K562 (cell line): ENCODE data around the gene SND1. TPM values are rescaled to one million over a fixed set of nuclear protein-coding genes. Genes with fewer than 3 reads are reported as not detected.

Experiments
- ATAC-seq: fragments of 200-7000 bp; cut with Tn5 transposase; 3 replicates; pipeline ENCODE4 v1.9.1; 2020; ENCODE audit warnings: moderate library complexity
- BruUV-seq: library from RNA; stranded (reverse); fragments of 400-500 nt; replicated peaks from 2 replicates; lab custom pipeline; 2021; lab: Mats Ljungman, UMichigan
- CTCF ChIA-PET: fragments of 300-600 bp; formaldehyde crosslinking; extraction: SDS; loops from one replicate; lab custom pipeline; 2021; ENCODE audit warnings: low intra/inter-chr PET ratio; lab: Yijun Ruan, JAX
- POLR2A ChIA-PET: fragments of 300-600, 350-650 bp; sonication (Branson Sonifier 250); formaldehyde crosslinking; extraction: SDS; loops from one replicate; lab custom pipeline; 2021; ENCODE audit warnings: antibody characterized with exemption, inconsistent platforms; lab: Yijun Ruan, JAX
- DNase-seq, 4 experiments: peaks; one replicate each; pipeline versions ENCODE4 v3.0.0 to v3.0.0-alpha.2; 2011 to 2018; ENCODE audit warnings: low spot score in 3 of 4, mixed read lengths in 3 of 4; ENCODE audit errors: extremely low read depth in 1 of 4
- FAIRE-seq: peaks from 2 replicates; lab custom pipeline; 2011; peaks lifted over from hg19 to GRCh38; lab: Jason Lieb, UNC
- H2AFZ ChIP-seq: 2 replicates; pipeline ENCODE4 v1.6.0; 2011; ENCODE audit warnings: low read depth, low read length, control low read depth, inconsistent platforms
- H3K27ac ChIP-seq: fragments of 200-600 bp; 3 replicates; pipeline ENCODE4 v1.8.0; 2011; ENCODE audit warnings: low read depth, mild to moderate bottlenecking, control low read depth, inconsistent platforms, low read length, moderate library complexity, mixed read lengths; ENCODE audit errors: extremely low read depth
- H3K27me3 ChIP-seq, 2 experiments: fragments of 300-600 bp in 1 of 2; 2 replicates in 1 of 2; 3 replicates in 1 of 2; pipeline versions ENCODE4 v1.6.0 to v1.8.0; 2011; ENCODE audit warnings: inconsistent platforms in 2 of 2, low read length in 2 of 2, mild to moderate bottlenecking in 1 of 2, mixed read lengths in 1 of 2, moderate library complexity in 1 of 2; ENCODE audit not compliant: control insufficient read depth in 2 of 2, insufficient read depth in 2 of 2
- H3K36me3 ChIP-seq: fragments of 300-600 bp; 3 replicates; pipeline ENCODE4 v1.8.0; 2011; ENCODE audit warnings: mild to moderate bottlenecking, low read length, inconsistent platforms; ENCODE audit not compliant: control insufficient read depth, insufficient read depth
- H3K4me1 ChIP-seq, 2 experiments: fragments of 200-600 bp in 1 of 2; replicated peaks in 1 of 2; 2 replicates in 1 of 2; 3 replicates in 1 of 2; pipeline versions ENCODE4 v1.5.1 to v1.8.0; 2011; ENCODE audit warnings: inconsistent platforms in 2 of 2, low read length in 2 of 2, mild to moderate bottlenecking in 1 of 2, mixed read lengths in 1 of 2, moderate library complexity in 1 of 2; ENCODE audit not compliant: control insufficient read depth in 2 of 2, insufficient read depth in 2 of 2
- H3K4me2 ChIP-seq: 2 replicates; pipeline ENCODE4 v1.6.1; 2011; ENCODE audit warnings: low read length, control low read depth, inconsistent platforms, mixed read lengths; ENCODE audit not compliant: insufficient read depth
- H3K4me3 ChIP-seq: fragments of 200-600 bp; sonication (generic), shearing (Covaris generic); 2 replicates; pipeline ENCODE4 v1.5.1; 2016; ENCODE audit warnings: control low read depth, inconsistent platforms
- H3K79me2 ChIP-seq: fragments of 200-600 bp; 3 replicates; pipeline ENCODE4 v1.8.0; 2011; ENCODE audit warnings: low read length, inconsistent platforms; ENCODE audit not compliant: control insufficient read depth, insufficient read depth
- H3K9ac ChIP-seq, 2 experiments: 2 replicates each; pipeline versions ENCODE4 v1.6.0 to v1.6.1; 2011; ENCODE audit warnings: low read depth in 2 of 2, low read length in 2 of 2, control low read depth in 1 of 2, inconsistent platforms in 1 of 2, mild to moderate bottlenecking in 1 of 2, mixed read lengths in 1 of 2; ENCODE audit not compliant: insufficient read depth in 1 of 2
- H3K9me1 ChIP-seq: one replicate; pipeline ENCODE4 v1.6.0; 2011; ENCODE audit warnings: inconsistent platforms, mild to moderate bottlenecking, low read length, moderate library complexity; ENCODE audit not compliant: control insufficient read depth, insufficient read depth
- H3K9me3 ChIP-seq: replicated peaks from 2 replicates; pipeline ENCODE4 v1.5.1; 2011; ENCODE audit warnings: low read depth, low read length, inconsistent platforms; ENCODE audit not compliant: control insufficient read depth, insufficient read depth
- H4K20me1 ChIP-seq: replicated peaks from 2 replicates; pipeline ENCODE4 v1.6.1; 2011; ENCODE audit warnings: low read length, inconsistent platforms, mixed read lengths; ENCODE audit not compliant: control insufficient read depth, insufficient read depth
- ATF1 ChIP-seq, 2 experiments: fragments of 450-650 bp in 1 of 2; IDR thresholded peaks; 2 replicates each; pipeline ENCODE4 v1.6.1; 2016; ENCODE audit warnings: missing compliant biosample characterization in 1 of 2, missing genetic modification characterization in 1 of 2
- CBFA2T3 ChIP-seq: fragments of 450-650 bp; IDR thresholded peaks from 2 replicates; pipeline ENCODE4 v1.6.1; 2017
- EHMT2 ChIP-seq: fragments of 450-650 bp; IDR thresholded peaks from 2 replicates; pipeline ENCODE4 v1.6.1; 2018; ENCODE audit warnings: antibody characterized with exemption
- ETV6 ChIP-seq, 3 experiments: fragments of 150-350 bp in 1 of 3; sonication (generic) in 1 of 3; formaldehyde crosslinking in 1 of 3; IDR thresholded peaks; 2 replicates each; pipeline versions ENCODE4 v1.6.1 to v1.8.0; 2014 to 2022; ENCODE audit warnings: borderline replicate concordance in 2 of 3, low read depth in 2 of 3, antibody characterized with exemption in 1 of 3, low read length in 1 of 3, mild to moderate bottlenecking in 1 of 3, missing genetic modification reagents in 1 of 3
- HEY1 ChIP-seq: fragments of 250-450 bp; sonication (Bioruptor Pico); IDR thresholded peaks from 2 replicates; pipeline ENCODE4 v1.5.0; 2020; ENCODE audit warnings: mild to moderate bottlenecking, moderate library complexity, borderline replicate concordance
- NFRKB ChIP-seq: fragments of 450-650 bp; IDR thresholded peaks from 2 replicates; pipeline ENCODE4 v1.6.1; 2016; ENCODE audit warnings: low read depth
- PML ChIP-seq: IDR thresholded peaks from 2 replicates; pipeline ENCODE4 v1.6.1; 2012; ENCODE audit warnings: low read length, inconsistent platforms
- POLR2A ChIP-seq: fragments of 450-650 bp; conservative IDR thresholded peaks from 2 replicates; pipeline ENCODE4 v1.6.1; 2016
- RFX5 ChIP-seq: IDR thresholded peaks from 2 replicates; pipeline ENCODE4 v1.6.1; 2011; ENCODE audit warnings: low read depth, mild to moderate bottlenecking, improper control_type of control experiment, low read length
- SAFB ChIP-seq: fragments of 200-400 bp; formaldehyde crosslinking; IDR thresholded peaks from 2 replicates; pipeline ENCODE4 v1.6.1; 2017; ENCODE audit warnings: low read depth, low read length, borderline replicate concordance
- SETDB1 ChIP-seq: IDR thresholded peaks from one replicate; pipeline ENCODE4 v1.6.1; 2012; ENCODE audit warnings: low read length, control low read depth, inconsistent platforms
- SMARCA5 ChIP-seq: fragments of 450-650 bp; IDR thresholded peaks from 2 replicates; pipeline ENCODE4 v1.6.1; 2016
- SMARCB1 ChIP-seq: IDR thresholded peaks from 2 replicates; pipeline ENCODE4 v1.6.1; 2011; ENCODE audit warnings: improper control_type of control experiment, low read depth; ENCODE audit not compliant: insufficient read length
- ZC3H8 ChIP-seq: fragments of 450-650 bp; IDR thresholded peaks from 2 replicates; pipeline ENCODE4 v1.6.1; 2017
- ZNF75A ChIP-seq: fragments of 450-650 bp; formaldehyde crosslinking; IDR thresholded peaks from 2 replicates; pipeline ENCODE4 v1.4.0; 2020; ENCODE audit warnings: mild to moderate bottlenecking
- WGBS: fragments of 100-300 bp; shearing (Covaris generic); methylation state at CpG from one replicate; pipeline ENCODE4 v1.1.6; 2016; ENCODE audit warnings: low coverage, mixed read lengths; ENCODE audit not compliant: insufficient coverage; ENCODE audit errors: missing lambda C conversion rate; 5-methylcytosine and 5-hydroxymethylcytosine counted together
- in situ Hi-C: fragments of 300-500 bp; cut with MboI; formaldehyde crosslinking; loops from 4 replicates; pipeline ENCODE4 v1.15.0; 2018; ENCODE audit warnings: inconsistent platforms, mixed read lengths
- intact Hi-C: fragments of 100-400 bp; cut with micrococcal nuclease; formaldehyde crosslinking; loops from 2 replicates; pipeline ENCODE4 v1.14.2; 2022
- polyA plus RNA-seq, 8 experiments: library from polyadenylated mRNA; depleted of rRNA in 4 of 8; stranded (reverse) in 5 of 8; unstranded in 3 of 8; fragments of >200 nt; fragmentation: Nextera tagmentation in 2 of 8; fragmentation: Illumina TruSeq in 1 of 8; extraction: Ambion mirVana in 2 of 8; extraction: Trizol in 1 of 8; gene quantifications; 2 replicates each; pipeline versions ENCODE4 v1.2.1 to v1.2.3, GENCODE V29; 2011 to 2014; ENCODE audit warnings: inconsistent platforms in 1 of 8, missing spikeins in 1 of 8
- total RNA-seq, 7 experiments: library from RNA; depleted of rRNA in 6 of 7; stranded (reverse); fragments of >200 nt in 6 of 7; fragmentation: Illumina TruSeq in 2 of 7; extraction: Trizol in 2 of 7; gene quantifications; 2 replicates each; pipeline versions ENCODE4 v1.2.1 to v1.2.3, GENCODE V29; 2011 to 2021; ENCODE audit warnings: low replicate concordance in 1 of 7

SND1 gene
- total and polyA plus RNA-seq, 9 of the 15 experiments (the other 6 are each of a cell fraction or from before 2014, with no cell fraction given) = 46.5 to 307 (median 191) TPM

DNA sequence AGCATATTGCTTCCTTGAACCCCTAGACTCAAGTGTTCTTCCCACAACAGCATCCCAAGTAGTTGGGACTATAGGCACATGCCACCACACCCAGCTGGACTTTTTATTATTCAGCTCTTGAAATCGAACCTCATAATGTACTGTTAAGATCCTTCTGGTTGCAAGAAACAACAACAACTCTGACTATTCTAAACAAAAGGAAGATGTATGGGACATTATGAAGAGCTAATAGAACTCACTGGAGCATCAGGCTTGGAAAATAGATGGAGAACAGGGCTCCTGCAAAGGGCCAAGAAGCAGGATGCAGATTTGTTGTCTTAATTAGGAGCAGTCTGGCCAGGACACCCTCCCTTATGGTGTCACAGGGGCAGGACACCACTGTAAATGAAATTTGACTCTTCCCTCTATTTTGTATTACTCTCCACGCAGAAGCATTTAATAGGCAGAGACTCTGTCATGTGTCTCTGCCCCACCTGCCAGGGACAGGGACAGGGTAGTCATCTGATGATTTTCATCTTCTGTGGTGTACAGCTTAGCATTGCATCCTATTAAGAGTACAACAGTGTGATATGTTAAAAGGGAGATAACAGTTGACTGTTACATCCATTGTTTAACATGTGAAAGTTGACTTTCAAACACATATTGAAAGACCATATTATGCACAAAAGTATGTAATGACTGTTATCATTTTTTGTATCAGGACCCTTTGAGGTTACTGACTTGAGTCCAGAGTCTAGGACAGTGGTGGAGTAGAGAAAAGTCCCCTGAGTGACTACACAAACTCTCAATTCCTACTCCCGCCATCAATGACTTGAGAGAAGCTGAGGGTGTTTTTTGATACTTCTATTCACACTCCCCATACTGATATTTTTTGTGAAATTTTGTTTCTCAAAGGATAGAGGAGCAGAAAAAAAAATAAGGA, 222.0 kb downstream of the SND1 start:
- Histone ChIP-seq H3K36me3 (peaks cover 31% of the 10 kb centered on the region), H3K27me3 (no peaks in the 10 kb centered on the region), H3K27ac (no peak overlapping the region), H3K9me1 (no peaks in the 10 kb centered on the region), H3K4me3 (no peak overlapping the region), H3K9me3 (no peaks in the 10 kb centered on the region), H3K79me2 (peaks cover 26% of the 10 kb centered on the region), H3K4me1 (peaks cover 2 to 13% of the 10 kb centered on the region in 2 experiments; a peak in 3 of 5 replicates), H2AFZ (no peak overlapping the region), H3K4me2 (no peak overlapping the region), H3K9ac (no peak overlapping the region), H4K20me1 (0 out of 2 replicates have a peak, but pooled peaks cover 3% of the 10 kb centered on the region)
- FAIRE-seq = no peak
- 50% methylated on average over 3 of the region's 3 CpGs for WGBS
- intact Hi-C loops (no loop called here), in situ Hi-C loops (no loop called here)
- DNase-seq = no peak
- ATAC-seq = peak; percentile 15; the same call in 2 of the 3 replicates
- BruUV-seq = no TSS peak
- ChIA-PET CTCF (interaction anchor here (0.6 kb wide), 1 partner anchor 29 kb away, joined by 3 read pairs; no protein-coding TSS in a partner anchor), POLR2A (interaction anchor here (0.6 to 1.1 kb wide), 3 partner anchors 8 to 335 kb away, joined by 3 to 5 read pairs (median 4); no protein-coding TSS in a partner anchor)
- TF ChIP-seq HEY1 (CRISPR knock-in tag) (no peak), PML (no peak), ATF1 (CRISPR knock-in tag; IDR thresholded peaks at IDR 0.05) (no peak), ATF1 (tag; IDR thresholded peaks at IDR 0.05) (no peak), CBFA2T3 (no peak), NFRKB (no peak), RFX5 (no peak), POLR2A (no peak), SETDB1 (no peak), ZNF75A (CRISPR knock-in tag) (no peak), SMARCA5 (no peak), EHMT2 (no peak), SMARCB1 (no peak), ZC3H8 (no peak), ETV6 (IDR thresholded peaks at IDR 0.05; ENCODE audit: borderline replicate concordance in 1 of 2, low read depth in 2 of 2, low read length in 1 of 2) (no peak), ETV6 (CRISPR knock-in tag; IDR thresholded peaks at IDR 0.05; ENCODE audit: borderline replicate concordance) (no peak), SAFB (no peak)
